ENCODE data around the gene EPHA3. TPM values are rescaled to one million over a fixed set of nuclear protein-coding genes. Genes with fewer than 3 reads are reported as not detected.

EPHA3 gene
- total RNA-seq, 1 donor from 2014 or later: 0.17 TPM

- H3K27ac Mint-ChIP-seq: no peak overlapping the region
- H3K4me1 Mint-ChIP-seq (ENCODE audit: low read depth): no peaks in the 10 kb centered on the region
- H3K9me3 Mint-ChIP-seq (ENCODE audit: low read depth): no peaks in the 10 kb centered on the region
- no peaks in the 10 kb centered on the region for H3K36me3 Mint-ChIP-seq (ENCODE audit: insufficient read depth)
- H3K4me3 Mint-ChIP-seq (ENCODE audit: low read depth): no peak overlapping the region
- H3K27me3 Mint-ChIP-seq: no peaks in the 10 kb centered on the region
- no peak for DNase-seq (ENCODE audit: low spot score, unreplicated experiment)
- TF ChIP-seq, protein P1, sequence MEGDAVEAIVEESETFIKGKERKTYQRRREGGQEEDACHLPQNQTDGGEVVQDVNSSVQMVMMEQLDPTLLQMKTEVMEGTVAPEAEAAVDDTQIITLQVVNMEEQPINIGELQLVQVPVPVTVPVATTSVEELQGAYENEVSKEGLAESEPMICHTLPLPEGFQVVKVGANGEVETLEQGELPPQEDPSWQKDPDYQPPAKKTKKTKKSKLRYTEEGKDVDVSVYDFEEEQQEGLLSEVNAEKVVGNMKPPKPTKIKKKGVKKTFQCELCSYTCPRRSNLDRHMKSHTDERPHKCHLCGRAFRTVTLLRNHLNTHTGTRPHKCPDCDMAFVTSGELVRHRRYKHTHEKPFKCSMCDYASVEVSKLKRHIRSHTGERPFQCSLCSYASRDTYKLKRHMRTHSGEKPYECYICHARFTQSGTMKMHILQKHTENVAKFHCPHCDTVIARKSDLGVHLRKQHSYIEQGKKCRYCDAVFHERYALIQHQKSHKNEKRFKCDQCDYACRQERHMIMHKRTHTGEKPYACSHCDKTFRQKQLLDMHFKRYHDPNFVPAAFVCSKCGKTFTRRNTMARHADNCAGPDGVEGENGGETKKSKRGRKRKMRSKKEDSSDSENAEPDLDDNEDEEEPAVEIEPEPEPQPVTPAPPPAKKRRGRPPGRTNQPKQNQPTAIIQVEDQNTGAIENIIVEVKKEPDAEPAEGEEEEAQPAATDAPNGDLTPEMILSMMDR (IDR thresholded peaks at IDR 0.05; ENCODE audit: unreplicated experiment): no peak
Observed at GRCh38 chr3:89144080-89144479, 36.7 kb downstream of the EPHA3 start.

GRCh38 chr3:89145995-89146394, 38.6 kb downstream of the EPHA3 start:
- Mint-ChIP-seq H3K4me1 (ENCODE audit: low read depth) (no peaks in the 10 kb centered on the region), H3K4me3 (ENCODE audit: low read depth) (no peak overlapping the region), H3K9me3 (ENCODE audit: low read depth) (no peaks in the 10 kb centered on the region), H3K36me3 (ENCODE audit: insufficient read depth) (no peaks in the 10 kb centered on the region), H3K27me3 (no peaks in the 10 kb centered on the region), H3K27ac (no peak overlapping the region)
- TF ChIP-seq, protein P1 (IDR thresholded peaks at IDR 0.05; ENCODE audit: unreplicated experiment): no peak
- DNase-seq (ENCODE audit: low spot score, unreplicated experiment): no peak

- no peak for DNase-seq (ENCODE audit: low spot score, unreplicated experiment)
- TF ChIP-seq, protein P1 (IDR thresholded peaks at IDR 0.05; ENCODE audit: unreplicated experiment): no peak
- Mint-ChIP-seq H3K36me3 (ENCODE audit: insufficient read depth) (no peaks in the 10 kb centered on the region), H3K4me3 (ENCODE audit: low read depth) (no peak overlapping the region), H3K9me3 (ENCODE audit: low read depth) (no peaks in the 10 kb centered on the region), H3K27ac (no peak overlapping the region), H3K4me1 (ENCODE audit: low read depth) (no peaks in the 10 kb centered on the region), H3K27me3 (no peaks in the 10 kb centered on the region)
Observed at GRCh38 chr3:89154416-89154815, 47.0 kb downstream of the EPHA3 start.

DNA sequence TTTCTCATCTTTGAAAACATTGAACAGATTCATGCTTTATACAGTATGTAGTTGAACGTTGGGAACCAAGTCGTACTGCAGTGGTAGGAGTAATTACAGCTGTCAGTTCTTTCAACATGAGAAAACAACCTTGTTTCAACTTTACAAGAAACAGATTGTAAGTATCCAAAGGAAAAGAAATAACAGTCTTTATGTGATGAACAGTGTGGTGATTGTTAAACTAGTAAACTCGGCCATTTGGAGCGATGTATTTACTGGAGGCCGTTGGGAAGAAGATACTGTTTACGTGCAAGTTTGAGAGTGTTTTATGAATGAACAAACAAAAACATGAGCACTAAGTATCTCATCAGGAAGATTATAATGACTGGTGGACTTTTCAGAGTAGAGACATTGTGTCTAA, 48.4 kb downstream of the EPHA3 start:
- no peak overlapping the region for H3K4me3 Mint-ChIP-seq (ENCODE audit: low read depth)
- no peaks in the 10 kb centered on the region for H3K27me3 Mint-ChIP-seq
- TF ChIP-seq, protein P1 (IDR thresholded peaks at IDR 0.05; ENCODE audit: unreplicated experiment): no peak
- no peaks in the 10 kb centered on the region for H3K36me3 Mint-ChIP-seq (ENCODE audit: insufficient read depth)
- no peak for DNase-seq (ENCODE audit: low spot score, unreplicated experiment)
- H3K27ac Mint-ChIP-seq: no peak overlapping the region
- H3K4me1 Mint-ChIP-seq (ENCODE audit: low read depth): no peaks in the 10 kb centered on the region
- no peaks in the 10 kb centered on the region for H3K9me3 Mint-ChIP-seq (ENCODE audit: low read depth)

DNA sequence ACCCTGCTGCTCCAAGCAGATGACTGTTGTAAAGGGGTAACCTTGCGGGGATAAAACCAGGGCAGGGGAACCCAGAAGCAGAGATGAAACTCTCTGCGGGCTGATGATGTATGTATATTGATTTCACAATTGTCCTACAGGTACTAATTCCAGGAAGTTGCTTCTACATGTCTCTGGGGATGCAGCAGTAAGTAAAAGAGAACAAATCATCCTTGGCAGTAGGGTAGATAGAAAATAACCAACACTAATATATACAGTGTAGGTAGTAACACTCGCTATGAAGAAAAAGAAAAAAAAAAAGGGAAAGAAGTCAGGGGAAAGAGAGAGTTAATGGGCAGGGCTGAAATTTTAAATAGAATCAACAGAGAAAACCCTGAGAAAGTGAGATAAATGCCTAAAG, 50.2 kb downstream of the EPHA3 start:
- no peak overlapping the region for H3K27ac Mint-ChIP-seq
- no peaks in the 10 kb centered on the region for H3K27me3 Mint-ChIP-seq
- no peaks in the 10 kb centered on the region for H3K9me3 Mint-ChIP-seq (ENCODE audit: low read depth)
- no peak for DNase-seq (ENCODE audit: low spot score, unreplicated experiment)
- H3K4me1 Mint-ChIP-seq (ENCODE audit: low read depth): no peaks in the 10 kb centered on the region
- TF ChIP-seq, protein P1 (IDR thresholded peaks at IDR 0.05; ENCODE audit: unreplicated experiment): no peak
- H3K36me3 Mint-ChIP-seq (ENCODE audit: insufficient read depth): no peaks in the 10 kb centered on the region
- no peak overlapping the region for H3K4me3 Mint-ChIP-seq (ENCODE audit: low read depth)

All from progenitor cell of endocrine pancreas (in vitro differentiated cells).